ENCODE measurements around the gene TRIM66.

Gene TRIM66

GRCh38 chr11:8605971-8606563, 76.4 kb downstream of the TRIM66 start:
- no peak for DNase-seq (ENCODE audit: low read depth)

- DNase-seq (ENCODE audit: low read depth) = no peak
Observed at GRCh38 chr11:8604078-8604723, 78.3 kb downstream of the TRIM66 start.

- DNase-seq (ENCODE audit: low read depth) = no peak
Observed at GRCh38 chr11:8603696-8604077, 78.8 kb downstream of the TRIM66 start.

GRCh38 chr11:8601376-8602133, 80.9 kb downstream of the TRIM66 start:
- DNase-seq (ENCODE audit: low read depth) = no peak

- no peak for DNase-seq (ENCODE audit: low read depth)
Observed at GRCh38 chr11:8598506-8598905, 84.0 kb downstream of the TRIM66 start.

GRCh38 chr11:8597182-8597581, 85.3 kb downstream of the TRIM66 start:
- DNase-seq (ENCODE audit: low read depth) = no peak

- no peak for DNase-seq (ENCODE audit: low read depth)
Observed at GRCh38 chr11:8596504-8597046, 85.9 kb downstream of the TRIM66 start.

GRCh38 chr11:8593935-8594909, 88.2 kb downstream of the TRIM66 start, which contains the start of gene STK33:
TSS of gene STK33 (minus strand) at chr11:8594228. CDS start at chr11:8474905, 119,323 bp downstream.
- DNase-seq (ENCODE audit: low read depth) = no peak

GRCh38 chr11:8593455-8593854, 89.0 kb downstream of the TRIM66 start:
- no peak for DNase-seq (ENCODE audit: low read depth)

- no peak for DNase-seq (ENCODE audit: low read depth)
Observed at GRCh38 chr11:8587915-8588314, 94.5 kb downstream of the TRIM66 start.

GRCh38 chr11:8586805-8587204, 95.7 kb downstream of the TRIM66 start:
- no peak for DNase-seq (ENCODE audit: low read depth)

- no peak for DNase-seq (ENCODE audit: low read depth)
Observed at GRCh38 chr11:8586184-8586583, 96.3 kb downstream of the TRIM66 start.

- DNase-seq (ENCODE audit: low read depth) = no peak
Observed at GRCh38 chr11:8584511-8584910, 98.0 kb downstream of the TRIM66 start.

GRCh38 chr11:8584082-8584481, 98.4 kb downstream of the TRIM66 start:
- no peak for DNase-seq (ENCODE audit: low read depth)

- no peak for DNase-seq (ENCODE audit: low read depth)
Observed at GRCh38 chr11:8581300-8581699, 101.2 kb downstream of the TRIM66 start.

- DNase-seq (ENCODE audit: low read depth) = no peak
Observed at GRCh38 chr11:8577791-8578581, 104.5 kb downstream of the TRIM66 start.

- no peak for DNase-seq (ENCODE audit: low read depth)
Observed at GRCh38 chr11:8574798-8575197, 107.7 kb downstream of the TRIM66 start.

- no peak for DNase-seq (ENCODE audit: low read depth)
Observed at GRCh38 chr11:8573777-8574176, 108.7 kb downstream of the TRIM66 start.

- no peak for DNase-seq (ENCODE audit: low read depth)
Observed at GRCh38 chr11:8567602-8568198, 114.8 kb downstream of the TRIM66 start.

- no peak for DNase-seq (ENCODE audit: low read depth)
Observed at GRCh38 chr11:8566613-8567210, 115.8 kb downstream of the TRIM66 start.

All from activated gamma-delta T cell treated with anti-CD3 and anti-CD28 coated beads, Interleukin-2, amount 50 U/mL, for 16 hours (primary cell).